Measurements from ENCODE around the gene SLC26A11.
"Not testable (repeated sequence)": the region's sequence is repeated elsewhere in the genome, so short reads cannot be mapped to it uniquely, and the experiment has no call there.

The SLC26A11 gene

DNA sequence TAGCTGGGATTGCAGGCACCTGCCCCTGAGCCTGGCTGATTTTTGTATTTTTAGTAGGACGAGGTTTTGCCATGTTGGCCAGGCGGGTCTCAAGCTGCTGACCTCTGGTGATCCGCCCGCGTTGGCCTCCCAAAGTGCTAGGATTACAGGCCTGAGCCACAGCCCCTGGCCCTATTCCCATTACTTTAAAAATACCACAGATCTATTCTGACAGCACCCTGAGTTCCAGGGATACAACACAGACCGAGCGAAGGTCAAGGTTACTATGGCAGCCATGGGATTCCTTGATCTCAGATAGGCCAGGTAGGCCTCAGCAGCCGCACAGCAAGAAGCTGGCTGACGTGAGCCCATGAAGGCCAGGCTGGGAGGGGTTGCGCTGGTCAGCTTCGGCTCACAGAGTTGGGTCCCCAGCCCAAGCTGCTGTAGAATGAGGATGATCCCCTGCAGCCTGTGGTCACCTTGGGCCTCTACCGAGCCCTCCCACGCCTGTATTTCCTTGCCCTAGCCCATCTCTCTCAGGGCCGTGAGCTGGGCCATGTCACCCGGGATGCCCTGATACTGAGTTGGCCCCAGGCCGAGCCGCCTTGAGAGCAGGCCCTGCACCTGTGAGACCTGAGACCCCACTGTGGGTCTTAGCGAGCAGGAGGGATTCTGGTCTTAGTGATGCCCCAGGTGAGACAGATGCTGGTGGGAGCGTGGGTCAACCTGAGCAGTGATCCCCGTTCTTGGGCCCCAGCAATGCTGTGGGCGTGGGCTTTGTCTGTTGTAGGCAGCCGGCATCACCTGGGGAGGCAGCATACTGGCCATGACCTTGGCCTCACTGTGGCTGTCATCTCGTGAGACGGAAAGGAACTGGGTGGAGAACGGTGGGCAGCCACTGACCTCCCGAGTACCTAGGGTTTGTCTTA lies 23.6 kb downstream of the SLC26A11 start:
- TF ChIP-seq, protein P1, sequence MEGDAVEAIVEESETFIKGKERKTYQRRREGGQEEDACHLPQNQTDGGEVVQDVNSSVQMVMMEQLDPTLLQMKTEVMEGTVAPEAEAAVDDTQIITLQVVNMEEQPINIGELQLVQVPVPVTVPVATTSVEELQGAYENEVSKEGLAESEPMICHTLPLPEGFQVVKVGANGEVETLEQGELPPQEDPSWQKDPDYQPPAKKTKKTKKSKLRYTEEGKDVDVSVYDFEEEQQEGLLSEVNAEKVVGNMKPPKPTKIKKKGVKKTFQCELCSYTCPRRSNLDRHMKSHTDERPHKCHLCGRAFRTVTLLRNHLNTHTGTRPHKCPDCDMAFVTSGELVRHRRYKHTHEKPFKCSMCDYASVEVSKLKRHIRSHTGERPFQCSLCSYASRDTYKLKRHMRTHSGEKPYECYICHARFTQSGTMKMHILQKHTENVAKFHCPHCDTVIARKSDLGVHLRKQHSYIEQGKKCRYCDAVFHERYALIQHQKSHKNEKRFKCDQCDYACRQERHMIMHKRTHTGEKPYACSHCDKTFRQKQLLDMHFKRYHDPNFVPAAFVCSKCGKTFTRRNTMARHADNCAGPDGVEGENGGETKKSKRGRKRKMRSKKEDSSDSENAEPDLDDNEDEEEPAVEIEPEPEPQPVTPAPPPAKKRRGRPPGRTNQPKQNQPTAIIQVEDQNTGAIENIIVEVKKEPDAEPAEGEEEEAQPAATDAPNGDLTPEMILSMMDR (IDR thresholded peaks at IDR 0.05; ENCODE audit: extremely low read depth, insufficient read depth, missing control alignments), result no peak
- in situ Hi-C loops (cut with MboI; ENCODE audit: low pct_unique_long_range_greater_than_20kb, low sequenced_read_pairs, unreplicated experiment), result no loop called here
- DNase-seq (ENCODE audit: low spot score), result no peak

DNA sequence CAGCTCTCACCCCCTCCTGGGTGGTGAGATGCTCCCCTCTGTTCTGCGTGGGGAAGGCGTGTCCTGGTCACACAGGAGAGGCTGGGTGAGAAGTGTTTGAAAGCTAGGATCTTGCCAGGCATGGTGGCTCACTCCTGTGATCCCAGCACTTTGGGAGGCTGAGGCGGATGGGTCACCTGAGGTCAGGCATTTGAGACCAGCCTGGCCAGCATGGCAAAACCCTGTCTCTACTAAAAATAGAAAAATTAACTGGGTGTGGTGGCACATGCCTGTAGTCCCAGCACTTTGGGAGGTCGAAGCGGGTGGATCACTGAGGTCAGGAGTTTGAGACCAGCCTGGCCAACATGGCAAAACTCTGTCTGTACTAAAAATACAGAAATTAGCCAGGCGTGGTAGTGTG lies 24.2 kb downstream of the SLC26A11 start:
- in situ Hi-C loops (cut with MboI; ENCODE audit: low pct_unique_long_range_greater_than_20kb, low sequenced_read_pairs, unreplicated experiment), result not testable (repeated sequence)

GRCh38 chr17:80244871-80245509 lies 24.8 kb downstream of the SLC26A11 start:
- DNase-seq (ENCODE audit: low spot score), result no peak
- TF ChIP-seq, protein P1 (IDR thresholded peaks at IDR 0.05; ENCODE audit: extremely low read depth, insufficient read depth, missing control alignments), result no peak
- in situ Hi-C loops (cut with MboI; ENCODE audit: low pct_unique_long_range_greater_than_20kb, low sequenced_read_pairs, unreplicated experiment), result no loop called here

More for the DNA sequence above, 24.2 kb downstream of the SLC26A11 start:
- DNase-seq (ENCODE audit: low spot score), result not testable (repeated sequence)

DNA sequence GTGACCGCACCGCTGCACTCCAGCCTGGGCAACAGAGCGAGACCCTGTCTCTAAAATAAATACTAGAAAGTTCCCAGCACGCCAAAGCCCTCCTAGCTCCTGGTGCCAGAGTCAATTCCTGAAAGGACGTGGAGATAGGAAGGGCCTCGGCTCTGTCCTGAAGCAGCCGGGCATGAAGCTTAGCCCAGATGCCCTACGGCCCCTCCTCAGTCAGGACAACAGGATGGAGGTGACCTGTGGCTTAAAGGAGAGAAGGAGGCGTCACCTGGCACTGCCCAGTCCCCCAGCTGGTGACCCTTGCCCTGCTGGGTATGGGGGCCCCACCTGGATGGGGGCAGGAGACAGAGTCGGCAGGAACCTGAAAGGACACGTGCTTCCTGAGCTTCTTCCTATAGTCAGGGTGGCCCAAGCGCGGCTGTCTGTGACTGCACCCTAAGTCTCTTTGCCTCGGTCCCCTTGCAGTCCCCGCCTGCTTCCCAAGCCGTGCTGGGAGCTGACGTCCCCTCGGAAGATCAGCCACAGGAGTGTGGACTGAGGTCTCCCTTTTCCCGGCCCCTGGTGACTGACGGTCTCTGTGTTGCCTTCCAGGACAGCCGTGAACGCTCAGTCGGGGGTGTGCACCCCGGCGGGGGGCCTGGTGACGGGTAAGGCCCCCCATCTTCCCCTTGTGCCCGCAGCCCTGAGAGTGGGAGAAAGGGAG lies 25.5 kb downstream of the SLC26A11 start:
- TF ChIP-seq, protein P1 (IDR thresholded peaks at IDR 0.05; ENCODE audit: extremely low read depth, insufficient read depth, missing control alignments), result no peak
- in situ Hi-C loops (cut with MboI; ENCODE audit: low pct_unique_long_range_greater_than_20kb, low sequenced_read_pairs, unreplicated experiment), result no loop called here
- no peak for DNase-seq (ENCODE audit: low spot score)

GRCh38 chr17:80246266-80246681 lies 26.0 kb downstream of the SLC26A11 start:
- in situ Hi-C loops (cut with MboI; ENCODE audit: low pct_unique_long_range_greater_than_20kb, low sequenced_read_pairs, unreplicated experiment), result no loop called here
- no peak for DNase-seq (ENCODE audit: low spot score)
- TF ChIP-seq, protein P1 (IDR thresholded peaks at IDR 0.05; ENCODE audit: extremely low read depth, insufficient read depth, missing control alignments), result no peak

DNA sequence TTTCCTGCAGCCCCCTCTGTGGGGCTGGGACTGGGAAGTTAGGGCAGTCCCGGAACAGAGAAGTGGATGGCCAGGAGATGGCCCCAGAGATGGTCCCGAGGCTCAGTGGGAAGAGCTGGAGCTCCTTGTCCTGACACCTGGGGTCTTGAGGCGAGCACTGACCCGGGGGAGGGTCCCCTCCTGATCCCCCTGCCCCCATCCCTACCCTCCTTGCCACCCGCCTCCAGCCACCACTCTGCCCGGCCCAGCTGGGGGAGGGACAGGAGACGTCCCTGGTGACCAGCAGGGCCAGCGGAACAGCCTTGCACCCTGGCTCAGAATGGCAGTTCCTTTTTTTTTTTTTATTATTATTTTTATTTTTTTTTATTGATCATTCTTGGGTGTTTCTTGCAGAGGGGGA lies 26.5 kb downstream of the SLC26A11 start:
- DNase-seq (ENCODE audit: low spot score), result no peak
- TF ChIP-seq, protein P1 (IDR thresholded peaks at IDR 0.05; ENCODE audit: extremely low read depth, insufficient read depth, missing control alignments), result no peak
- in situ Hi-C loops (cut with MboI; ENCODE audit: low pct_unique_long_range_greater_than_20kb, low sequenced_read_pairs, unreplicated experiment), result no loop called here
